SK-N-MC (cell line): ENCODE measurements around the gene PTTG1IP2.
A peak's percentile ranks its signal among the peaks of the same experiment; 100 is the strongest.
"Not testable (repeated sequence)": the region's sequence is repeated elsewhere in the genome, so short reads cannot be mapped to it uniquely, and the experiment has no call there.

Experiments
- DNase-seq: peaks from one replicate; pipeline ENCODE4 v3.0.0-alpha.2; 2011; ENCODE audit warnings: low read depth, low spot score
- H3K27ac ChIP-seq: fragments of 200-600 bp; sonication (generic); 2 replicates; pipeline ENCODE4 v1.5.1; 2016; ENCODE audit warnings: mixed run types
- H3K36me3 ChIP-seq: fragments of 200-600 bp; sonication (generic); 2 replicates; pipeline ENCODE4 v1.6.1; 2017; ENCODE audit warnings: antibody characterized with exemption, low read length, mixed read lengths; ENCODE audit not compliant: insufficient read depth
- H3K4me3 ChIP-seq: fragments of 200-600 bp; sonication (generic); 2 replicates; pipeline ENCODE4 v1.5.1; 2016
- H3K9ac ChIP-seq: fragments of 200-600 bp; sonication (generic); 2 replicates; pipeline ENCODE4 v1.8.0; 2017; ENCODE audit warnings: mixed run types, mixed read lengths; ENCODE audit not compliant: insufficient read length
- H3K9me3 ChIP-seq: fragments of 200-600 bp; sonication (generic); 2 replicates; pipeline ENCODE4 v1.6.1; 2017; ENCODE audit warnings: low read depth, mild to moderate bottlenecking, antibody characterized with exemption, low read length, moderate library complexity, mixed read lengths
- EZH2 ChIP-seq: fragments of 200-600 bp; sonication (generic); IDR thresholded peaks from one replicate; pipeline ENCODE4 v1.6.1; 2017; ENCODE audit warnings: antibody characterized with exemption
- FOXP2 ChIP-seq: optimal IDR thresholded peaks from 2 replicates; pipeline ENCODE3; 2011; ENCODE audit warnings: mild to moderate bottlenecking, moderate library complexity; ENCODE audit not compliant: insufficient read depth; ENCODE audit errors: extremely low read length, control extremely low read depth
- POLR2AphosphoS5 ChIP-seq: IDR thresholded peaks from 2 replicates; pipeline ENCODE4 v1.6.1; 2012; ENCODE audit warnings: mild to moderate bottlenecking, low read depth, low read length, borderline replicate concordance

PTTG1IP2 gene

GRCh38 chr7:90446137-90446899 is 23.1 kb upstream of the PTTG1IP2 start:
- Histone ChIP-seq H3K9ac (no peak overlapping the region), H3K27ac (no peak overlapping the region), H3K36me3 (no peaks in the 10 kb centered on the region), H3K4me3 (no peak overlapping the region), H3K9me3 (no peaks in the 10 kb centered on the region)
- TF ChIP-seq POLR2AphosphoS5 (no peak), EZH2 (no peak)
- DNase-seq: no peak

- H3K4me3 ChIP-seq: no peak overlapping the region
- TF ChIP-seq EZH2: no peak
- no peak for TF ChIP-seq POLR2AphosphoS5
- TF ChIP-seq FOXP2: no peak
- no peak for DNase-seq
Observed at GRCh38 chr7:90453259-90453891, 16.1 kb upstream of the PTTG1IP2 start.

GRCh38 chr7:90453931-90454330 is 15.5 kb upstream of the PTTG1IP2 start:
- H3K4me3 ChIP-seq: no peak overlapping the region
- H3K9me3 ChIP-seq: no peaks in the 10 kb centered on the region
- peak overlapping the region; percentile 82; the same call in 1 of the 2 replicates for H3K27ac ChIP-seq
- no peak for DNase-seq
- H3K36me3 ChIP-seq: no peaks in the 10 kb centered on the region
- TF ChIP-seq EZH2 (no peak), POLR2AphosphoS5 (no peak), FOXP2 (no peak)
- peak overlapping the region; percentile 29 for H3K9ac ChIP-seq

More at GRCh38 chr7:90453259-90453891, 16.1 kb upstream of the PTTG1IP2 start:
- H3K36me3 ChIP-seq: no peaks in the 10 kb centered on the region
- 0 out of 2 replicates have a peak overlapping the region, but pooled peaks have one; percentile 82 for H3K27ac ChIP-seq
- H3K9ac ChIP-seq: no peak overlapping the region
- no peaks in the 10 kb centered on the region for H3K9me3 ChIP-seq

GRCh38 chr7:90455163-90456030 is 14.0 kb upstream of the PTTG1IP2 start:
- no peak for TF ChIP-seq EZH2
- no peak for TF ChIP-seq FOXP2
- TF ChIP-seq POLR2AphosphoS5: no peak
- Histone ChIP-seq H3K4me3 (peak overlapping the region; percentile 81), H3K36me3 (no peaks in the 10 kb centered on the region), H3K27ac (peak overlapping the region; percentile 82), H3K9me3 (no peaks in the 10 kb centered on the region), H3K9ac (peak overlapping the region; percentile 87)
- DNase-seq: peak; percentile 70

- DNase-seq: no peak
- Histone ChIP-seq H3K27ac (no peak overlapping the region), H3K9me3 (no peaks in the 10 kb centered on the region), H3K9ac (no peak overlapping the region), H3K36me3 (no peaks in the 10 kb centered on the region), H3K4me3 (no peak overlapping the region)
- TF ChIP-seq FOXP2 (no peak), EZH2 (no peak), POLR2AphosphoS5 (no peak)
Observed at GRCh38 chr7:90458104-90458503, 11.3 kb upstream of the PTTG1IP2 start.

- Histone ChIP-seq H3K4me3 (no peak overlapping the region), H3K27ac (no peak overlapping the region), H3K9me3 (0 out of 2 replicates have a peak, but pooled peaks cover 3% of the 10 kb centered on the region), H3K36me3 (no peaks in the 10 kb centered on the region), H3K9ac (no peak overlapping the region)
- no peak for TF ChIP-seq FOXP2
- no peak for TF ChIP-seq POLR2AphosphoS5
- no peak for TF ChIP-seq EZH2
- DNase-seq: no peak
Observed at GRCh38 chr7:90459888-90460287, 9.6 kb upstream of the PTTG1IP2 start.

- TF ChIP-seq EZH2 (no peak), FOXP2 (no peak), POLR2AphosphoS5 (no peak)
- 0 out of 2 replicates have a peak, but pooled peaks cover 3% of the 10 kb centered on the region for H3K9me3 ChIP-seq
Observed at GRCh38 chr7:90461219-90461618, 8.2 kb upstream of the PTTG1IP2 start.

GRCh38 chr7:90463151-90463628 is 6.2 kb upstream of the PTTG1IP2 start:
- not testable (repeated sequence) for H3K36me3 ChIP-seq, H3K9me3 ChIP-seq, DNase-seq, H3K4me3 ChIP-seq, H3K9ac ChIP-seq, H3K27ac ChIP-seq

More at GRCh38 chr7:90461219-90461618, 8.2 kb upstream of the PTTG1IP2 start:
- DNase-seq: no peak
- H3K4me3 ChIP-seq: no peak overlapping the region
- no peak overlapping the region for H3K27ac ChIP-seq
- no peaks in the 10 kb centered on the region for H3K36me3 ChIP-seq
- H3K9ac ChIP-seq: no peak overlapping the region
